Neural progenitor cell (in vitro differentiated cells): ENCODE results near the gene CARD11. TPM values are rescaled to one million over a fixed set of nuclear protein-coding genes. Genes with fewer than 3 reads are reported as not detected.

Experiments used
- DNase-seq: peaks from one replicate; pipeline ENCODE4 v3.0.0-alpha.2; 2016; ENCODE audit warnings: low spot score
- H2AFZ ChIP-seq: fragments of 200-600 bp; sonication (generic); replicated peaks from 2 replicates; pipeline ENCODE4 v1.6.1; 2016; ENCODE audit warnings: antibody characterized with exemption
- H3F3A ChIP-seq: fragments of 200-600 bp; sonication (generic); 2 replicates; pipeline ENCODE4 v1.6.1; 2016; ENCODE audit warnings: antibody characterized with exemption, low read depth
- H3K27ac ChIP-seq: fragments of 200-600 bp; sonication (generic); 2 replicates; pipeline ENCODE4 v1.5.1; 2016; ENCODE audit warnings: mild to moderate bottlenecking
- H3K27me3 ChIP-seq: fragments of 200-600 bp; sonication (generic); 2 replicates; pipeline ENCODE4 v1.6.1; 2016; ENCODE audit warnings: mild to moderate bottlenecking, moderate library complexity
- H3K36me3 ChIP-seq: fragments of 200-600 bp; sonication (generic); 2 replicates; pipeline ENCODE4 v1.5.1; 2016
- H3K4me1 ChIP-seq: fragments of 200-600 bp; sonication (generic); 2 replicates; pipeline ENCODE4 v1.6.1; 2016; ENCODE audit warnings: mixed run types
- H3K4me2 ChIP-seq: fragments of 200-600 bp; sonication (generic); 2 replicates; pipeline ENCODE4 v1.6.1; 2016
- H3K4me3 ChIP-seq: fragments of 200-600 bp; sonication (generic); 2 replicates; pipeline ENCODE4 v1.5.1; 2016
- H3K79me2 ChIP-seq: fragments of 200-600 bp; sonication (generic); 2 replicates; pipeline ENCODE4 v1.6.1; 2016; ENCODE audit warnings: low read depth
- H3K9ac ChIP-seq: fragments of 200-600 bp; sonication (generic); 2 replicates; pipeline ENCODE4 v1.6.1; 2016
- H3K9me3 ChIP-seq: fragments of 200-600 bp; sonication (generic); 2 replicates; pipeline ENCODE4 v1.5.1; 2016; ENCODE audit warnings: low read depth
- H4K20me1 ChIP-seq: fragments of 200-600 bp; sonication (generic); 2 replicates; pipeline ENCODE4 v1.6.1; 2016; ENCODE audit warnings: low read depth
- H3K27ac Mint-ChIP-seq: 3 replicates; pipeline ENCODE4 v1.8.0; 2021; ENCODE audit warnings: mixed read lengths
- H3K27me3 Mint-ChIP-seq: 2 replicates; pipeline ENCODE4 v1.8.0; 2022; ENCODE audit warnings: low read depth, mild to moderate bottlenecking, inconsistent platforms, moderate library complexity, mixed read lengths; ENCODE audit not compliant: insufficient read depth
- H3K36me3 Mint-ChIP-seq: 3 replicates; pipeline ENCODE4 v1.8.0; 2021; ENCODE audit warnings: mixed read lengths
- H3K4me1 Mint-ChIP-seq: 3 replicates; pipeline ENCODE4 v1.8.0; 2021; ENCODE audit warnings: mixed read lengths
- H3K4me3 Mint-ChIP-seq: 3 replicates; pipeline ENCODE4 v1.8.0; 2021; ENCODE audit warnings: mild to moderate bottlenecking, moderate library complexity, mixed read lengths
- H3K9me3 Mint-ChIP-seq: 3 replicates; pipeline ENCODE4 v1.8.0; 2020; ENCODE audit warnings: mixed read lengths
- CTCF ChIP-seq: fragments of 200-600 bp; sonication (generic); IDR thresholded peaks from 2 replicates; pipeline ENCODE4 v1.5.1; 2017; ENCODE audit warnings: antibody characterized with exemption, mild to moderate bottlenecking
- EZH2 ChIP-seq: fragments of 200-600 bp; sonication (generic); IDR thresholded peaks from 2 replicates; pipeline ENCODE4 v1.6.1; 2017; ENCODE audit warnings: antibody characterized with exemption, mild to moderate bottlenecking, moderate library complexity
- EZH2phosphoT487 ChIP-seq: fragments of 200-600 bp; sonication (generic); IDR thresholded peaks from 2 replicates; pipeline ENCODE4 v1.6.1; 2017; ENCODE audit warnings: antibody characterized with exemption
- total RNA-seq: library from RNA; depleted of rRNA; stranded (reverse); fragments of >200 nt; gene quantifications from 2 replicates; pipeline ENCODE4 v1.2.3, GENCODE V29; 2015; ENCODE audit warnings: low replicate concordance

CARD11 gene
- total RNA-seq, 1 donor from 2014 or later, result 0.75 TPM

GRCh38 chr7:2918406-2918805 lies 125.3 kb downstream of the CARD11 start:
- DNase-seq, result no peak
- Histone ChIP-seq H3K27me3 (no peaks in the 10 kb centered on the region), H3F3A (peaks cover 3% of the 10 kb centered on the region), H3K27ac (no peak overlapping the region), H3K9ac (no peak overlapping the region), H2AFZ (no peak overlapping the region), H3K4me3 (no peak overlapping the region), H4K20me1 (no peaks in the 10 kb centered on the region), H3K36me3 (no peaks in the 10 kb centered on the region), H3K4me2 (no peak overlapping the region), H3K9me3 (no peaks in the 10 kb centered on the region), H3K4me1 (peaks cover 12% of the 10 kb centered on the region), H3K79me2 (no peaks in the 10 kb centered on the region)
- no peaks in the 10 kb centered on the region for H3K9me3 Mint-ChIP-seq
- no peak overlapping the region for H3K27ac Mint-ChIP-seq
- H3K27me3 Mint-ChIP-seq, result peaks cover 7% of the 10 kb centered on the region
- no peak overlapping the region for H3K4me3 Mint-ChIP-seq
- peaks cover 20% of the 10 kb centered on the region for H3K4me1 Mint-ChIP-seq
- no peak for TF ChIP-seq EZH2phosphoT487
- no peak for TF ChIP-seq CTCF
- TF ChIP-seq EZH2, result no peak
- H3K36me3 Mint-ChIP-seq, result no peaks in the 10 kb centered on the region

- Histone ChIP-seq H3K79me2 (no peaks in the 10 kb centered on the region), H3K4me3 (no peak overlapping the region), H3K27ac (no peak overlapping the region), H3F3A (no peaks in the 10 kb centered on the region), H3K9me3 (no peaks in the 10 kb centered on the region), H3K36me3 (no peaks in the 10 kb centered on the region), H3K9ac (no peak overlapping the region), H3K27me3 (no peaks in the 10 kb centered on the region), H3K4me2 (no peak overlapping the region), H4K20me1 (no peaks in the 10 kb centered on the region), H2AFZ (no peak overlapping the region), H3K4me1 (peaks cover 5% of the 10 kb centered on the region)
- H3K27ac Mint-ChIP-seq, result no peak overlapping the region
- H3K9me3 Mint-ChIP-seq, result peaks cover 2% of the 10 kb centered on the region
- H3K36me3 Mint-ChIP-seq, result no peaks in the 10 kb centered on the region
- peaks cover 5% of the 10 kb centered on the region for H3K27me3 Mint-ChIP-seq
- H3K4me3 Mint-ChIP-seq, result no peak overlapping the region
- DNase-seq, result no peak
- TF ChIP-seq EZH2phosphoT487 (no peak), CTCF (no peak), EZH2 (no peak)
- H3K4me1 Mint-ChIP-seq, result peaks cover 12% of the 10 kb centered on the region
Observed at GRCh38 chr7:2915023-2915422, 128.6 kb downstream of the CARD11 start.

GRCh38 chr7:2913760-2914387 lies 129.8 kb downstream of the CARD11 start:
- TF ChIP-seq CTCF (no peak), EZH2phosphoT487 (no peak), EZH2 (no peak)
- H4K20me1 ChIP-seq, result no peaks in the 10 kb centered on the region
- H3K4me1 ChIP-seq, result peaks cover 5% of the 10 kb centered on the region
- H3K79me2 ChIP-seq, result no peaks in the 10 kb centered on the region
- H3K4me3 Mint-ChIP-seq, result no peak overlapping the region
- no peak overlapping the region for H3K4me2 ChIP-seq
- H3K4me1 Mint-ChIP-seq, result peaks cover 12% of the 10 kb centered on the region
- no peaks in the 10 kb centered on the region for H3K9me3 ChIP-seq
- peaks cover 2% of the 10 kb centered on the region for H3K9me3 Mint-ChIP-seq
- no peaks in the 10 kb centered on the region for H3K27me3 ChIP-seq
- H3K27me3 Mint-ChIP-seq, result peaks cover 6% of the 10 kb centered on the region
- H3F3A ChIP-seq, result no peaks in the 10 kb centered on the region
- no peak overlapping the region for H3K27ac Mint-ChIP-seq
- no peak overlapping the region for H3K4me3 ChIP-seq
- H3K36me3 Mint-ChIP-seq, result no peaks in the 10 kb centered on the region
- no peak overlapping the region for H2AFZ ChIP-seq
- no peak overlapping the region for H3K9ac ChIP-seq
- H3K36me3 ChIP-seq, result no peaks in the 10 kb centered on the region
- no peak for DNase-seq
- H3K27ac ChIP-seq, result no peak overlapping the region
